Middle frontal gyrus (tissue), 1 donor: Measurements from ENCODE around the gene DGKI.
A peak's percentile ranks its signal among the peaks of the same experiment; 100 is the strongest.
"Not testable (repeated sequence)": the region's sequence is repeated elsewhere in the genome, so short reads cannot be mapped to it uniquely, and the experiment has no call there.

ENCODE experiments used
- DNase-seq: peaks from one replicate; pipeline ENCODE4 v3.0.0-alpha.2; 2015; ENCODE audit warnings: low spot score; ENCODE audit errors: extremely low spot score

The DGKI gene

DNA sequence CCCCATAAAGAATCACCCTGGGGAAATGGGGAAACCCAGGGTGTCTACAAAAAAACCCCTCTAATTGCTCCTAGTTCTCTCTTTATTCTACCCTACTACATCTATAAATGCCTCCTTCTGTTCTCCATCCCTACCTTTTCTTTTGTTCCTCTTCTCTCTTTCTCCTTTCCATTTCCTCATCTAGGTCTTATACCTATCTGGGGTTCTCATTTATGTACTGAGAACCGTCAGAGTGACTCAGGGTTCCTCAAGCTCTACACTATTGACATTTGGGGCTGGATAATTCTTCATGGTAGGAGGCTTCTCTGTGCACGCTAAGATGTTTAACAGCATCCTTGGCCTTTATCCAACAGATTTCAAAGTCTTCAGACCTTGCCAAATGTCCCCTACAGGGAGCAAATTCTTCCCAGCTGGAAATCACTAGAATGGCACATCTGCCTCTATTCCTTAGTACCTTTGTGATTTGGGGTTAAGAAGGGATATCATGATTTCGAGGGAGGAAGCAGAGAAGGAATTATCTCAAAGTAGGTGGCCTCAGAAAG lies 365.9 kb downstream of the DGKI start:
- DNase-seq: no peak

DNA sequence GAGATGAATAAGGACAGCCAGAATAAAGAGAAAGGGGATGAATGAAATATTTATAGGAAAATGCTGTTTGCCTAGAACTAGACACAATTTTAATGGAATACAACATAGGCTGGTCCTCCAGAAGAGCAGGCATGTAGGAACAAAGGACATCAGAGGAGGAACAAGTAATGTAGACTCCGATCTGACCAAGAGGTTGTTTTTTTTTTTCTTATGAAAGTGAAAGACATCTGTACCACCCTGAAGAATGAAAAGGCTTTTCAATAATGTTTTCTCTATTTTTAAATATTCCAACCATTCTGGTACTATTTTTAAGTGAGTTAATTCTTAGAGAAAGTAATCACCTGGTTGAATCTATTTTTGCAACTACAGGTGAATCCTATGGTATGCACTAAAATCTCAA lies 366.4 kb downstream of the DGKI start:
- DNase-seq: no peak

GRCh38 chr7:137476937-137477336 lies 369.8 kb downstream of the DGKI start:
- DNase-seq: no peak

DNA sequence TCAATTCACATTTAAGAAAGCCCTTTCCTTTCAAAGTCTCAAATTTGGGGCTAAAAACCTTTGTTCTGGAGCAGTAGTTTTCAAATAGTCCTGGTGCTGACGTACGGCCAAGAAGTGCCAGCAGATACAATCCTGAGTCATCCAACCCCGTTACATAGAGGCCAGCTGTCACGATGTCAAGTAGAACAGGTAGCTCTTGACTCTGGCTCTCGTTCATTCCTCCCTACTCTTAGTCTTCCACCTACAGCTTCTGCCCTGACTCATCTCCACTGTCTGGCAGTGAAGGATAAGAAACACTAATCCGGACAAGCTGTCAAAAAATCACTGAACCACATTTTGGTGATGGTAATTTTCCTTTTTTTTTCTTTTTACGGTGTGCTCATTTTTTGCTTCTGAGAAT lies 370.8 kb downstream of the DGKI start:
- peak; percentile 9 for DNase-seq

- DNase-seq: peak; percentile 17
Observed at GRCh38 chr7:137474540-137475026, 372.2 kb downstream of the DGKI start.

- DNase-seq: no peak
Observed at GRCh38 chr7:137471128-137471527, 375.6 kb downstream of the DGKI start.

DNA sequence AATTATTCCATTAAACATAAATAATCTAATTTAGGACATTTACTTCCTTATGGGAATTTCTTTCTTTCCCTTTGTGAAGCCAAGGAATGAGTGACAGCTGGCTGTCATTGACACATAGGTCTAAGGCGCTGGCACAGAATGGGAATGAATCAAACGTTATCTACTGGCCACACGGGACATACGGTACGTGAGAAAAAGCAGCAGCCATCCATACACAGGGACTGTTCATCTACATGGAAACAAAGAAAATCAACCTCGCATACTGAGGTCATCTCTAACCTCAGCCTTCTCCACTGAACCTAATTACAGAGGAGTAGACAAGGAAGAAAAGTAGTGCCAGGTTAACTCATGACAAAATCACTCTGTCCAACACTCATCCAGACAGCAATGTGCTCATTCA lies 376.9 kb downstream of the DGKI start:
- no peak for DNase-seq

DNA sequence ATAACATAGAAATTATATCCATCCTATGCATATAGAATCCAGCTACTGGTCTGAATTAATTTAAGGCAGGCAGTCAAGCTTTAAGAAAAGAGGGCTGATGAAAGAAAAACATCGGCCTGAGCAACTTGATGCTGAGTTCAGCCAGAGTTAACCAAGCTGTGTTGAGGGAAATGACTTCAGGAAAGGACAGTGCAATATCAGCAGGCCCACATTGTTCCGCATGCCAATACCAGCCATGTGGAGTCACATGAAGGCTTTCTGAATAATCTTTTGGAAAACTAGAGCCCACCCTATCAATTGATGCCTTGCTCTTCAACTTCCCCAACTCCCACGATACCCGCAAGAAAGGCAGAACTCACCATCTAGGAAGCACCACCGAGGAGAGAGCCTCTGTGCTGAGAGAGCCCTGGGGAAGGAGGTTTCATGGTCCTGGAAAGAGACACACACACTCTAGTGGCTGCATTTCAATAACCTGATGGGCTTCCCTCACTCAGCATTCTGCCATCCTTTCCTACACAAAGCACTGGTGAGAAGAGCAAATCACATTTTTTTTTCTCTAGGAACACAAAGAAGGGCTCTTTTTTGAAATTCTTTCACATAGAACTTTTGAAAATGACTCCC lies 377.5 kb downstream of the DGKI start:
- no peak for DNase-seq

DNA sequence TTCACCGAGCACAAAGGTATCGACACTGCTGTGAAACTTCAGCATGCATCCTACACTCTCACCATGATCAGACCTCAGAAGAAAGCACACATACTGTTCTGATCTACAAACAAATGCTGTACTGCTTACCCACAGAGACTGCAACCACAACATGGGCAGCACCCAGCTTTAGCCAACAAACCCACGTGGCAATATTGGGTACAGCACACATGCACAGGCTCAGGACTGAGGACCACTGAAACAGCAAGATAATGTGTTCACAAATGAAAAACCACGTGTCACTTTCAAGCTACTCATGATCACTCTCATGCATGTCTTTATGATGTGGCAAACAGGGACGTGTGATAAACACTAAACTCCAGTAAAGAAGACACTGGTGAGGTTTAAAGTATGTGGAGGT lies 383.9 kb downstream of the DGKI start:
- DNase-seq: no peak

- DNase-seq: no peak
Observed at GRCh38 chr7:137462074-137462715, 384.6 kb downstream of the DGKI start.

GRCh38 chr7:137458399-137458798 lies 388.4 kb downstream of the DGKI start:
- DNase-seq: no peak

DNA sequence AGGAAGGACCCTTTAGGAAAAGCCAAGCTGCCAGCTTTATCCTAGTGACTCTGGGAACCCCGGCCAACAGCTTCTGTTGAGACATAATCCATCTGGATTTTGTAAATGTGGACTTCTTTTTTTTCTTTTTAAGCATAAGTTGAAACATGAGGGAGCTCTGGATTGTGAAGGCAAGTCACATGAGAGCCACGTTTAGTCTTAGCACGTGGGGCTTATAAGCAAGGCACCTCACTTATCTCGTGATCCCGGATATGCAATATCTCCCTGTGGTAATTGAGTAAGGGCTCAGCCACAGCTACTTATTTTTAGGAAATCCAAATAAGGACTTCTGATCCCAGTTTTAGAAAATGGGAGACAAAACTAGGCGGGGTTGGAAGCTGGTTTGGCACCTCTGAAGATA lies 392.0 kb downstream of the DGKI start:
- peak; percentile 13 for DNase-seq

GRCh38 chr7:137454246-137454724 lies 392.5 kb downstream of the DGKI start:
- peak; percentile 27 for DNase-seq

DNA sequence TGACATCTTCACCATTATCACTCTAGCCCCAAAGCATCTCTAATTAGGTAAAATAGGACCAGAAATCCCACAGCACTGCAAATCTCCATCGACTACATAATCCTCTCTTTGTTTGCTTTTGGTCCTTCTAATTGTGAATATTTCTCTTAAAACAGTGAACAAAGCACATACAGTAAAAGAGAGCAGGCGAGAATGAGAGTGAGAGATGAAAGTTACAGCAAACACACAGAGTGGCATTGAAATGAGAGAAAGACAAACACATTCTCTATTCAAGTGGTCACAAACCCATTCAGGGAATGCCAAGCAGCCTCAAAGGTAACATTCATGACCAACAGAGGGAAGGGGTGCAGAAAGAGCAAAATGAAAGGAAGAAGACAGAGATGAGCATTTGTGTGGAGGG lies 393.4 kb downstream of the DGKI start:
- peak; percentile 33 for DNase-seq

DNA sequence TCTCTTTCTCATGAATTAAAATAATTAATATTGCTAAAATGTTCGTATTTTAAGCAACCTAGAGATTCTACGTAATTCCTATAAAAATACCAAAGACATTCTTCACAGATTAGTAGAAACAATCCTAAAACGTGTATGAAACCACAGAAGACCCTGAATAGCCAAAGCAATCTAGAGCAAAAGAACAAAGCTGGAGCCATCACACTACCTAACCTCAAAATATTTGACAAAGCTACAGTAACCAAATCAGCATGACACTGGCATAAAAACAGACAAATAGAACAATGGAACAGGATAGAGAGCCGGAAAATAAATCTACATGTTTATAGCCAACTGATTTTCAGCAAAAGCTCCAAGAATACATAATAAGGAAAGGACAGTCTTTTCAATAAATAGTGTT lies 397.8 kb downstream of the DGKI start:
- DNase-seq: no peak

GRCh38 chr7:137448572-137448971 lies 398.2 kb downstream of the DGKI start:
- DNase-seq: not testable (repeated sequence)

GRCh38 chr7:137446025-137446424 lies 400.7 kb downstream of the DGKI start:
- DNase-seq: no peak

GRCh38 chr7:137445268-137445667 lies 401.5 kb downstream of the DGKI start:
- no peak for DNase-seq

DNA sequence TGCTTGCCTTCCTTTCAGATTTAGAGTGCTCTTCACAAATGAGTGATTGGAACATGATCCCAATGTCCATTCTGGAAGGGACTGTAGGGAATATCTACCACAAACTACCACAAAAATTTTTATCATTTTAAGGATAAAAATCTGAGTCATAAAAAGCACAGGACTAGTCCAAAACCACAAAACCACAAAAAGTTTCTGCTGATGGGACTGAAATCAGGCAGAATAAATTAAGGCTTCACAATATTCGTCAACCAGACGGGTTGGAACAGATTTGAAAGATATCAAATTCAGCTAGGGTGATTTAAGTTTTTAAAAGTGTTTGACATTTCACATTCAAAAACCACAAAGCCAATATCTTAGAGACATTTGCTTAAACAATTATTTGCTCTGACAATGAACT lies 403.2 kb downstream of the DGKI start:
- no peak for DNase-seq

GRCh38 chr7:137441451-137441850 lies 405.3 kb downstream of the DGKI start:
- no peak for DNase-seq

DNA sequence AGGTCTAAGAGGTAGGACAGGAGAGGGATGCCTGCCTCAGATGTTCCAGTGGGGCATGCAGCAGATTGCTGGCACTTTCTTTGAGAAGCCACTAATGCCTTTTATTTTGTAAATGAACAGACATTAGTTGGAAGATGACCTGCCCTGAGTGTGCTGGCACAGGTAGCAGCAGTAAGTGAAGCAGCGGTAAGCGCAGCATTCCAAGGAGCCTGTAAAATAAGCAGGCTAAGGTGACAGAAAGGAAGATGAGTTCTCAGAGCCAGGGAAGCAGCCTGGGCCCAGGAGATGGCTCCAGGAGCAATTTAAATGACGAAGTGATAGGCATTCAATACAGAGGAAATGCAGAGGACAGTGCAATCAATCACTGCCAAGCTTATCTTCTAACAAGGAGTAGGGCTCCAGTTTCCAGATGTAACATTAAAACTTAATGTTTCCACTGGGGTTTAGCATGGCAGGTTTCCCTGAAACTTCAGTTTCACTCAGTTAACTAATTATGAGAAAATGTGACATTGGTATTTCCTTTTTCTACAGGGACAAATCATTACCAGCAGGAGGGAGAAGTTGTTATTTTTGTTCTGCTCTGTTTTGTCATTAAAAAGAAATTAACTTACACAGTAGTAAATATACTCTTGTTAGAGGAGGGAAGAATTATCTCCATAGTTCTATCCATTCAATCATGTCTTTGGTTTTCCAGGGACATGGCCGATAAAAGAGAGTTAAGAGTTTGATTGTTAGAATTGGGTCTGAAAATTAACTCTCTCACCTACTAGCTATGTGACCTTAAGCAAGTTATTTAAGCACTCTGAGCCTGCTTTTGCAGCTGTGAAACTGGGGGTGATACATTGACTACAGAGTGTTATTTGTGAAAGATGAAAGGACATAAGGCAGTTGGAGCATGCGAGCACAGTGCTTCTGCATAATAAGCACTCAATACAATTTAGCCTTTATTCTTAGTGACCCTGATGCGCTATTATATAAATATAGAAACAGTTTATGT lies 406.6 kb downstream of the DGKI start:
- peak; percentile 19 for DNase-seq

DNA sequence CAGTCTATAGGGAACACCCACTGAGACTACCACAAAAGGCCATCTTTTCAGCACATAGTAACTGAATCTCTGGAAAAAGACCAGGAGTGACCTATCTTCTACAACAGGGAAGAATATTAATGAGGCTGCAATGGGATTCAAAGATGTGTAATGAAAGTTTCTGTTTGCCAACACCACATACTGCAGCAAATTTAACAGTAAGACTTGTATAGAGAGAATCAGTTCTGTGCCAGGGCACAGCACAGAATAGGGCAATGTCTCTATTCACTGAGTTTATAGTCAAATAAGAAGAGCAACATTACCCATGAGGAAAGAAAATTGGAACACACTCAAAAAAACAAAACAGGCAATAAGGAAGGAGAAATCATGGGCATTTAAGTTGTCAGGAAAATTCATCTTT lies 411.8 kb downstream of the DGKI start:
- DNase-seq: no peak
